HFF-Myc (cell line): ENCODE results near the gene CWC15.
"Not testable (repeated sequence)": the region's sequence is repeated elsewhere in the genome, so short reads cannot be mapped to it uniquely, and the experiment has no call there.

Experiments used
- DNase-seq: peaks from one replicate; pipeline ENCODE4 v3.0.0-alpha.2; 2011; ENCODE audit warnings: low read depth; ENCODE audit errors: extremely low read depth
- H3K4me3 ChIP-seq: replicated peaks from 2 replicates; pipeline ENCODE4 v1.5.1; 2011; ENCODE audit warnings: low read depth, mild to moderate bottlenecking, control low read depth, low read length
- TF ChIP-seq, protein P1 (sequence below): IDR thresholded peaks from 2 replicates; pipeline ENCODE4 v1.5.1; 2012; ENCODE audit warnings: mild to moderate bottlenecking, low read depth, low read length, control low read depth; ENCODE audit errors: missing control alignments

The CWC15 gene

GRCh38 chr11:94973099-94973968 is at the start of gene CWC15, which contains the start of gene KDM4D:
TSS of gene CWC15 (minus strand) at chr11:94973556. CDS start at chr11:94972185, 1,371 bp downstream.
TSS of gene KDM4D (plus strand) at chr11:94973709. CDS start at chr11:94997373, 23,664 bp downstream.
- TF ChIP-seq, protein P1, sequence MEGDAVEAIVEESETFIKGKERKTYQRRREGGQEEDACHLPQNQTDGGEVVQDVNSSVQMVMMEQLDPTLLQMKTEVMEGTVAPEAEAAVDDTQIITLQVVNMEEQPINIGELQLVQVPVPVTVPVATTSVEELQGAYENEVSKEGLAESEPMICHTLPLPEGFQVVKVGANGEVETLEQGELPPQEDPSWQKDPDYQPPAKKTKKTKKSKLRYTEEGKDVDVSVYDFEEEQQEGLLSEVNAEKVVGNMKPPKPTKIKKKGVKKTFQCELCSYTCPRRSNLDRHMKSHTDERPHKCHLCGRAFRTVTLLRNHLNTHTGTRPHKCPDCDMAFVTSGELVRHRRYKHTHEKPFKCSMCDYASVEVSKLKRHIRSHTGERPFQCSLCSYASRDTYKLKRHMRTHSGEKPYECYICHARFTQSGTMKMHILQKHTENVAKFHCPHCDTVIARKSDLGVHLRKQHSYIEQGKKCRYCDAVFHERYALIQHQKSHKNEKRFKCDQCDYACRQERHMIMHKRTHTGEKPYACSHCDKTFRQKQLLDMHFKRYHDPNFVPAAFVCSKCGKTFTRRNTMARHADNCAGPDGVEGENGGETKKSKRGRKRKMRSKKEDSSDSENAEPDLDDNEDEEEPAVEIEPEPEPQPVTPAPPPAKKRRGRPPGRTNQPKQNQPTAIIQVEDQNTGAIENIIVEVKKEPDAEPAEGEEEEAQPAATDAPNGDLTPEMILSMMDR, result no peak
- DNase-seq, result peak; percentile 81
- peak within 1 kb of the TSS; percentile 96 for H3K4me3 ChIP-seq

DNA sequence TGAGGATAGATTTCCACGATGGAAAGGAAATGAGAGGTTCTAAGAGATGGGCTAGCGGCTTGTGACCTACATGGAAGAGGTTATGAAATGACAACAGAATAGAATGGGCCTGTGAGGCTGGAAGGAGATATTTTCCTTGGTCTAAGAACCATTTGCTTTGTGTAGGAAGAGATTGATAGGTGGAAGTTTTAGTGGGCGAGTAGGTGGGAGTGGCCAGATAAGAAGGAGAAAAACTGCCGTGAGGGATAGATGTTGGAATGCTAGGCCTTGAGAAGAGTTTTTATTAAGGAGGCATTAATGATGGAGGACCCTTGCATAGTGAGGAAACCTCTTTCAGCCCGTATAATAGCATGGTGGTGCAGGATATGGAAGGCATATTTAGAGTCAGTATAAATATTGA is 48.1 kb upstream of the CWC15 start:
- not testable (repeated sequence) for DNase-seq, H3K4me3 ChIP-seq

DNA sequence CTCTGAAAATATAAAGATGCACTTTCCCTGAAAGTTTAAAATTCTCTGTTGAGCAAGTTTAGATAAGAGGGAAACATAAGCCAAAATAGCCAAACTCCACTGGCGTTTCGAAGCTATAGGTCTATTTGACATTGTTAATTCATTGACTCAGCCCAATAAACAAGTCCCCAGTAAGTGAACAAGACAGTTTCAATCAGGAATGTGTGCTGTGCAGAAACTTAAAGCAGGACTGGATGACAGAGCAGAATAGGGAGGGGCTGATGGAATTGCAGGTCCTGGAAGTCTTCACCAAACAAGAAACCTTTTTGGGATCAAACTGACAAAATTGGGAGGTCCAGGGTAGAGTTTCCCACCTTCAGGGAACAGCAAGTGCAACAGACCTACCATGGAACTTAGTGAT is 42.8 kb upstream of the CWC15 start:
- DNase-seq, result no peak
- TF ChIP-seq, protein P1, result no peak

GRCh38 chr11:95014184-95014821 is 40.9 kb upstream of the CWC15 start:
- no peak for DNase-seq
- no peak overlapping the region for H3K4me3 ChIP-seq
- TF ChIP-seq, protein P1, result no peak

More for the DNA sequence above, 42.8 kb upstream of the CWC15 start:
- no peak overlapping the region for H3K4me3 ChIP-seq

DNA sequence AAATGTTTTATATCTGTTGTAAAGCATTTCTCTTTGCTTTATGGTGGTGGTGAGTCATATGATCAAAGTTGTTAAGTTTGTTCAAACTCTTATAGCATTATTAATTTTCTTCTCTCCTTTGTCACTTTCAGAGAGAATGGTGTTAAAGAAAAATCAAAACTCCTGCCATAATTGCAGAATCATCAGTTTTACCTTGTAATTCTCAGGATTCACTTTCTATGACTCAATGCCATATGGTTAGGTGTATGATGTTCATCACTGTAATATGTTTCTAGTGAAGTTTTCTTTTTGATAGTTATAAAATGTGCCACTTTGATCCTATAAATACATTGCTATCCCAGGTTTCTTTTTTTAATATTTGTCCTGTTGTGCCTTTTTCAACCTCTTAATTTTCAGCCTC is 38.0 kb upstream of the CWC15 start:
- TF ChIP-seq, protein P1, result no peak
- H3K4me3 ChIP-seq, result no peak overlapping the region
- no peak for DNase-seq

GRCh38 chr11:95005642-95006041 is 32.3 kb upstream of the CWC15 start:
- no peak overlapping the region for H3K4me3 ChIP-seq
- TF ChIP-seq, protein P1, result no peak
- no peak for DNase-seq

GRCh38 chr11:95003716-95004115 is 30.4 kb upstream of the CWC15 start:
- H3K4me3 ChIP-seq, result no peak overlapping the region
- no peak for DNase-seq
- TF ChIP-seq, protein P1, result no peak
